K562 (cell line): ENCODE measurements around the gene SORCS1. TPM values are rescaled to one million over a fixed set of nuclear protein-coding genes. Genes with fewer than 3 reads are reported as not detected.

Experiments used
- ATAC-seq: fragments of 200-7000 bp; cut with Tn5 transposase; 3 replicates; pipeline ENCODE4 v1.9.1; 2020; ENCODE audit warnings: moderate library complexity
- BruUV-seq: library from RNA; stranded (reverse); fragments of 400-500 nt; replicated peaks from 2 replicates; lab custom pipeline; 2021; lab: Mats Ljungman, UMichigan
- CTCF ChIA-PET: fragments of 300-600 bp; formaldehyde crosslinking; extraction: SDS; loops from one replicate; lab custom pipeline; 2021; ENCODE audit warnings: low intra/inter-chr PET ratio; lab: Yijun Ruan, JAX
- POLR2A ChIA-PET: fragments of 300-600, 350-650 bp; sonication (Branson Sonifier 250); formaldehyde crosslinking; extraction: SDS; loops from one replicate; lab custom pipeline; 2021; ENCODE audit warnings: antibody characterized with exemption, inconsistent platforms; lab: Yijun Ruan, JAX
- DNase-seq, 4 experiments: peaks; one replicate each; pipeline versions ENCODE4 v3.0.0 to v3.0.0-alpha.2; 2011 to 2018; ENCODE audit warnings: low spot score in 3 of 4, mixed read lengths in 3 of 4; ENCODE audit errors: extremely low read depth in 1 of 4
- FAIRE-seq: peaks from 2 replicates; lab custom pipeline; 2011; peaks lifted over from hg19 to GRCh38; lab: Jason Lieb, UNC
- H2AFZ ChIP-seq: 2 replicates; pipeline ENCODE4 v1.6.0; 2011; ENCODE audit warnings: low read depth, low read length, control low read depth, inconsistent platforms
- H3K27ac ChIP-seq: fragments of 200-600 bp; 3 replicates; pipeline ENCODE4 v1.8.0; 2011; ENCODE audit warnings: low read depth, mild to moderate bottlenecking, control low read depth, inconsistent platforms, low read length, moderate library complexity, mixed read lengths; ENCODE audit errors: extremely low read depth
- H3K27me3 ChIP-seq, 2 experiments: fragments of 300-600 bp in 1 of 2; 2 replicates in 1 of 2; 3 replicates in 1 of 2; pipeline versions ENCODE4 v1.6.0 to v1.8.0; 2011; ENCODE audit warnings: inconsistent platforms in 2 of 2, low read length in 2 of 2, mild to moderate bottlenecking in 1 of 2, mixed read lengths in 1 of 2, moderate library complexity in 1 of 2; ENCODE audit not compliant: control insufficient read depth in 2 of 2, insufficient read depth in 2 of 2
- H3K36me3 ChIP-seq: fragments of 300-600 bp; 3 replicates; pipeline ENCODE4 v1.8.0; 2011; ENCODE audit warnings: mild to moderate bottlenecking, low read length, inconsistent platforms; ENCODE audit not compliant: control insufficient read depth, insufficient read depth
- H3K4me1 ChIP-seq, 2 experiments: fragments of 200-600 bp in 1 of 2; replicated peaks in 1 of 2; 2 replicates in 1 of 2; 3 replicates in 1 of 2; pipeline versions ENCODE4 v1.5.1 to v1.8.0; 2011; ENCODE audit warnings: inconsistent platforms in 2 of 2, low read length in 2 of 2, mild to moderate bottlenecking in 1 of 2, mixed read lengths in 1 of 2, moderate library complexity in 1 of 2; ENCODE audit not compliant: control insufficient read depth in 2 of 2, insufficient read depth in 2 of 2
- H3K4me2 ChIP-seq: 2 replicates; pipeline ENCODE4 v1.6.1; 2011; ENCODE audit warnings: low read length, control low read depth, inconsistent platforms, mixed read lengths; ENCODE audit not compliant: insufficient read depth
- H3K4me3 ChIP-seq: fragments of 200-600 bp; sonication (generic), shearing (Covaris generic); 2 replicates; pipeline ENCODE4 v1.5.1; 2016; ENCODE audit warnings: control low read depth, inconsistent platforms
- H3K79me2 ChIP-seq: fragments of 200-600 bp; 3 replicates; pipeline ENCODE4 v1.8.0; 2011; ENCODE audit warnings: low read length, inconsistent platforms; ENCODE audit not compliant: control insufficient read depth, insufficient read depth
- H3K9ac ChIP-seq, 2 experiments: 2 replicates each; pipeline versions ENCODE4 v1.6.0 to v1.6.1; 2011; ENCODE audit warnings: low read depth in 2 of 2, low read length in 2 of 2, control low read depth in 1 of 2, inconsistent platforms in 1 of 2, mild to moderate bottlenecking in 1 of 2, mixed read lengths in 1 of 2; ENCODE audit not compliant: insufficient read depth in 1 of 2
- H3K9me1 ChIP-seq: one replicate; pipeline ENCODE4 v1.6.0; 2011; ENCODE audit warnings: inconsistent platforms, mild to moderate bottlenecking, low read length, moderate library complexity; ENCODE audit not compliant: control insufficient read depth, insufficient read depth
- H3K9me3 ChIP-seq: replicated peaks from 2 replicates; pipeline ENCODE4 v1.5.1; 2011; ENCODE audit warnings: low read depth, low read length, inconsistent platforms; ENCODE audit not compliant: control insufficient read depth, insufficient read depth
- H4K20me1 ChIP-seq: replicated peaks from 2 replicates; pipeline ENCODE4 v1.6.1; 2011; ENCODE audit warnings: low read length, inconsistent platforms, mixed read lengths; ENCODE audit not compliant: control insufficient read depth, insufficient read depth
- AFF1 ChIP-seq, 2 experiments: fragments of 450-650 bp; IDR thresholded peaks; 2 replicates each; pipeline ENCODE4 v1.6.1; 2018; ENCODE audit warnings: mild to moderate bottlenecking in 2 of 2, low read depth in 1 of 2; ENCODE audit not compliant: partially characterized antibody in 2 of 2
- E2F1 ChIP-seq: sonication (generic); formaldehyde crosslinking; IDR thresholded peaks from 2 replicates; pipeline ENCODE4 v1.8.1; 2023; ENCODE audit warnings: mild to moderate bottlenecking, missing genetic modification reagents, moderate library complexity
- E2F5 ChIP-seq: sonication (generic); formaldehyde crosslinking; IDR thresholded peaks from 2 replicates; pipeline ENCODE4 v1.8.0; 2022; ENCODE audit warnings: mild to moderate bottlenecking, missing genetic modification reagents
- HMG20A ChIP-seq: fragments of 450-650 bp; formaldehyde crosslinking; conservative IDR thresholded peaks from 2 replicates; pipeline ENCODE4 v1.4.0; 2020; ENCODE audit warnings: mild to moderate bottlenecking, mixed read lengths
- NRF1 ChIP-seq, 2 experiments: fragments of 450-650 bp; IDR thresholded peaks in 1 of 2; conservative IDR thresholded peaks in 1 of 2; 2 replicates each; pipeline ENCODE4 v1.6.1; 2014; ENCODE audit warnings: mild to moderate bottlenecking in 2 of 2
- POLR2A ChIP-seq: fragments of 450-650 bp; conservative IDR thresholded peaks from 2 replicates; pipeline ENCODE4 v1.6.1; 2016
- RREB1 ChIP-seq: fragments of 250-450 bp; sonication (Bioruptor Pico); IDR thresholded peaks from 2 replicates; pipeline ENCODE4 v1.4.0; 2020
- TAL1 ChIP-seq: fragments of 450-650 bp; IDR thresholded peaks from 2 replicates; pipeline ENCODE4 v1.6.1; 2016; ENCODE audit warnings: mild to moderate bottlenecking
- ZBTB12 ChIP-seq: fragments of 250-450 bp; sonication (Bioruptor Pico); IDR thresholded peaks from 2 replicates; pipeline ENCODE4 v1.4.0; 2020
- ZNF253 ChIP-seq: fragments of 250-450 bp; sonication (Bioruptor Pico); conservative IDR thresholded peaks from 2 replicates; pipeline ENCODE4 v1.6.1; 2021; ENCODE audit warnings: mild to moderate bottlenecking
- WGBS: fragments of 100-300 bp; shearing (Covaris generic); methylation state at CpG from one replicate; pipeline ENCODE4 v1.1.6; 2016; ENCODE audit warnings: low coverage, mixed read lengths; ENCODE audit not compliant: insufficient coverage; ENCODE audit errors: missing lambda C conversion rate; 5-methylcytosine and 5-hydroxymethylcytosine counted together
- in situ Hi-C: fragments of 300-500 bp; cut with MboI; formaldehyde crosslinking; loops from 4 replicates; pipeline ENCODE4 v1.15.0; 2018; ENCODE audit warnings: inconsistent platforms, mixed read lengths
- intact Hi-C: fragments of 100-400 bp; cut with micrococcal nuclease; formaldehyde crosslinking; loops from 2 replicates; pipeline ENCODE4 v1.14.2; 2022
- polyA plus RNA-seq, 8 experiments: library from polyadenylated mRNA; depleted of rRNA in 4 of 8; stranded (reverse) in 5 of 8; unstranded in 3 of 8; fragments of >200 nt; fragmentation: Nextera tagmentation in 2 of 8; fragmentation: Illumina TruSeq in 1 of 8; extraction: Ambion mirVana in 2 of 8; extraction: Trizol in 1 of 8; gene quantifications; 2 replicates each; pipeline versions ENCODE4 v1.2.1 to v1.2.3, GENCODE V29; 2011 to 2014; ENCODE audit warnings: inconsistent platforms in 1 of 8, missing spikeins in 1 of 8
- total RNA-seq, 7 experiments: library from RNA; depleted of rRNA in 6 of 7; stranded (reverse); fragments of >200 nt in 6 of 7; fragmentation: Illumina TruSeq in 2 of 7; extraction: Trizol in 2 of 7; gene quantifications; 2 replicates each; pipeline versions ENCODE4 v1.2.1 to v1.2.3, GENCODE V29; 2011 to 2021; ENCODE audit warnings: low replicate concordance in 1 of 7

The SORCS1 gene
- total and polyA plus RNA-seq, 9 of the 15 experiments (the other 6 are each of a cell fraction or from before 2014, with no cell fraction given) = 1.5 to 3.9 (median 2.7) TPM

- Histone ChIP-seq H3K4me3 (no peak overlapping the region), H3K27me3 (no peaks in the 10 kb centered on the region), H4K20me1 (no peaks in the 10 kb centered on the region), H2AFZ (no peak overlapping the region), H3K4me2 (no peak overlapping the region), H3K4me1 (no peaks in the 10 kb centered on the region), H3K36me3 (no peaks in the 10 kb centered on the region), H3K27ac (no peak overlapping the region), H3K9me1 (no peaks in the 10 kb centered on the region), H3K9ac (no peak overlapping the region), H3K9me3 (no peaks in the 10 kb centered on the region), H3K79me2 (no peaks in the 10 kb centered on the region)
- no peak for DNase-seq
- ChIA-PET POLR2A (no interaction called here), CTCF (no interaction called here)
- intact Hi-C loops (no loop called here), in situ Hi-C loops (no loop called here)
- FAIRE-seq = no peak
- ATAC-seq = no peak
- 3% methylated on average over 5 of the region's 5 CpGs for WGBS
- no TSS peak for BruUV-seq
- TF ChIP-seq AFF1 (IDR thresholded peaks at IDR 0.05; ENCODE audit: low read depth in 1 of 2, partially characterized antibody in 2 of 2) (no peak), HMG20A (CRISPR knock-in tag) (no peak), ZNF253 (no peak), ZBTB12 (CRISPR knock-in tag) (no peak), POLR2A (no peak), RREB1 (no peak), NRF1 (conservative IDR thresholded peaks at IDR 0.05 in 1 of 2, IDR thresholded peaks at IDR 0.05 in 1 of 2) (no peak), E2F5 (CRISPR knock-in tag) (no peak), E2F1 (CRISPR knock-in tag) (no peak), TAL1 (no peak)
These were observed 591.4 kb downstream of the SORCS1 start for GRCh38 chr10:106573106-106573505.
